HG02798 (cell line): ENCODE data around the gene PFKFB4.
"Not testable (repeated sequence)": the region's sequence is repeated elsewhere in the genome, so short reads cannot be mapped to it uniquely, and the experiment has no call there.

Experiments
- ATAC-seq: cut with Tn5 transposase; IDR thresholded peaks from one replicate; pipeline ENCODE4 v1.9.1; 2021; ENCODE audit warnings: mild to moderate bottlenecking; ENCODE audit not compliant: unreplicated experiment, poor library complexity

PFKFB4 gene

GRCh38 chr3:48536785-48537184 is 19.8 kb downstream of the PFKFB4 start:
- no peak for ATAC-seq

DNA sequence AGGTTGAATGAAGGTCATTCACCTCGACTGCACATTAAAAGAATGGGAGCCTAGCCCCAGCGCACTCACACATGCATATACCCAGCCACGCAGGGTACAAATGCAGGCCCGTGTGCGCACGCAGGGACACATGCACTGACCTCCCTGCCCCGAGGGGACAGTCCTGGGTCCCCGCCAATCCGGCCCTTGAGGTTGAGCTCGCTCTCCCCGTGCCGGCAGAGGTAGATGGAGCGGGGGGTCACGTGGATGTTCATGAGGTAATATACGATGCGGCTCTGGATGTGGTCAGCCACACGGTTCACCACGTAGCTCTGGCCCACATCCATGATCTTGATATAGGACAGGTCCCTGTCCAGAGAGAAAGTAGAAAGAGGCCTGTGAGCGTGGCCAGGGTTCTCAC is 20.5 kb downstream of the PFKFB4 start:
- no peak for ATAC-seq

DNA sequence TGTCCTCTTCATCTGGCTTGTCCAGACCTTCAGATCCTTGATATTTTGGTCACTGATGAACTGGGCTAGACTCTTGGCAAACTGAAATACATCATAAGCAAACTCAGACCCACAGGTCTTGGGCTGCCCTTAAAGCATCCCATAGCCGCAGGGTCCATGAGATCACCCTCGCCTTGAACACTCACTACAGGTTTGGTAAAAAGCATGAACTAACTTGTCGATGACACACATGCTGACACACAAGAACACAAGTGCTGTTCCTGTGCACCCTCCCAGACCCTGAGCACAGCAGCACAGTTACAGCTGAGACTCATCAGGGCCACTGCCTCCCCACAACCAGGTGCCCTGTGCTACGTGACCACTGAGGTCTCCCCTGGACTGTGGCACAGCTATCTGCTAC is 21.0 kb downstream of the PFKFB4 start:
- no peak for ATAC-seq

DNA sequence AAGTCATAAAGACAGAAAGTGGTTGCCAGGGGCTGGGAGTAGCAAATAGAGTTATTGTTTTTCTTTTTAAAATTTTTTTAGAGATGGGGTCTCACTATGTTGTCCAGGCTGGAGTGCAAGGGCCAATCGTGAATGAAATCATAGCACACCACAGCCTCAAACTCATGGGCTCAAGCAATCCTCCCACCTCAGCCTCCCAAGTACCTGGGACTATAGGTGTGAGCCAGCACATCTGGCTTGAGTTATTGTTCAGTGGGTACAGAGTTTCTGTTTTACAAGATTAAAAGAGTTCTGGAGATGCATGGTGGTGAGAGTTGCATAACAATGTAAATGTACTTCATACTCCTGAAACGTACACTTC is 23.6 kb downstream of the PFKFB4 start:
- ATAC-seq, result no peak

GRCh38 chr3:48532271-48532976 is 24.2 kb downstream of the PFKFB4 start:
- ATAC-seq, result no peak

- ATAC-seq, result not testable (repeated sequence)
Measured at GRCh38 chr3:48530701-48531100, 25.9 kb downstream of the PFKFB4 start.

DNA sequence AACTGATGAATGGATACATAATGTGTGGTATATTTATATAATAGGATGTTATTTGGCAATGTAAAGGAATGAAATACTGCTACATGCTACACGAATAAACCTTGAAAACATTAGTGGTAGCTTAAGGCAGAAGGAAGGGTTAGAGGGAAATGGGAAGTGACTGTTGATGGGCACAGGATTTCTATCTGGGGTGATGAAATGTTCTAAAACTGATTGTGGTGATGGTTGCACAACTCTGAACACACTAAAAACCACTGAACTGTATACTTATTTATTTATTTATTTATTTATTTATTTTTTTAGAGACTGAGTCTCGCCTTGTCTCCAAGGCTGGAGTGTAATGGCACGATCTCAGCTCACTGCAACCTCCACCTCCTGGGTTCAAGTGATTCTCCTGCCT is 27.8 kb downstream of the PFKFB4 start:
- no peak for ATAC-seq

- ATAC-seq, result no peak
Measured at GRCh38 chr3:48528048-48528447, 28.6 kb downstream of the PFKFB4 start.

GRCh38 chr3:48524970-48525369 is 31.6 kb downstream of the PFKFB4 start:
- ATAC-seq, result no peak

- no peak for ATAC-seq
Measured at GRCh38 chr3:48521635-48522034, 35.0 kb downstream of the PFKFB4 start.

DNA sequence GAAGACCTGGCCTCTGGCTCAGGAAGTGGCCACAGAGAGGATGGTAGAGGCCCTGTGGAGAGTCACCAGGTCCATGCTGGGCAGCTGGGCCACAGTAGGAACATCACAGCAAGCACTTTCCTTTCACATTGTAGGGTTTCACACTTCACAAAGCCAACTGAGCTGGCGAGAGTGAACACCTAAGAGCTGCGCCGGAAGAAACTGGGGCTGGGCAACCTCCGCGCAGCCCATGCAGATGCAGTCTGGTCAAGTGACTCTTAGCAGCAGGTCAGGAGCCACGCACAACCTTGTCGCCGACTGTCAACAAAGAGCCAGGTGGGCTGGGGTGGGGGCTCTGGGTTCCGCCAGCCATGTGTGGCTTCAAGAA is 37.3 kb downstream of the PFKFB4 start:
- no peak for ATAC-seq

- ATAC-seq, result no peak
Measured at GRCh38 chr3:48518638-48519276, 37.8 kb downstream of the PFKFB4 start.

GRCh38 chr3:48518069-48518468 is 38.5 kb downstream of the PFKFB4 start:
- no peak for ATAC-seq

DNA sequence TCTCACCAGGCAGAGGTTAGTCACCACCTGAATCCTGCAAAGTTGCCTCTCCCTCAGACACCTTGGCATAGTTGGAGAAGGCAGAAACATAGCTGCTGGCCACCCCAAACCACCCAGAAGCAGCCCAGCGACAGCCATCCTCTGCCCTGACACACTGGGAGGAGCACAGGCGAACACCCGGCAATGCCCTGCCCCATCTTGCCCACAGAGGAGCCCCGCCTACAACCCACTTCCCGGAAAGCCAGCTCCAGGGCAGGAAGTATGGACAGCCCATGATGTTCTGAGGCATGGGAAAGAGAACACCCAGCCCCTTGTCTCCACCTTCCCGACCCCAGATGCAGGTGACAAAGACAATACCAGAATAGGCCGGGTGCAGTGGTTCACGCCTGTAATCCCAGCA is 40.0 kb downstream of the PFKFB4 start:
- ATAC-seq, result no peak

- peak; percentile 39 for ATAC-seq
Measured at GRCh38 chr3:48514431-48515227, 42.0 kb downstream of the PFKFB4 start.

DNA sequence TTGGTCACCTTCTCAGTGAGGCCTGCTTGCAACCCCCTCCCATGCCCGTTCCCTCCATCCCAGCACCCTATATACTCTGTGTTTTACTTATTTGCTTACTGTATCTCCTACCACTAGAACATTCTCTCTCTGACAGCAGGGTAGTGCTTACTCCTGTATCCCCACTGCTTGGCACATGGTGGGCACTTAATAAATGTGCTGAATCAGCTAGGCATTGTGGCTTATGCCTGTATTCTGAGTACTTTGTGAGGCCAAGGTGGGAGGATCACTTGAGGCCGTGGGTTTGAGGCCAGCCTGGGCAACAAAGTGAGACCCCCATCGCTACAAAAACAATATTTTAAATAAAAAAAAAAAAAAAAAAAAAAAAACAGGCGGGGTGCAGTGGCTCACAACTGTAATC is 45.1 kb downstream of the PFKFB4 start:
- no peak for ATAC-seq

DNA sequence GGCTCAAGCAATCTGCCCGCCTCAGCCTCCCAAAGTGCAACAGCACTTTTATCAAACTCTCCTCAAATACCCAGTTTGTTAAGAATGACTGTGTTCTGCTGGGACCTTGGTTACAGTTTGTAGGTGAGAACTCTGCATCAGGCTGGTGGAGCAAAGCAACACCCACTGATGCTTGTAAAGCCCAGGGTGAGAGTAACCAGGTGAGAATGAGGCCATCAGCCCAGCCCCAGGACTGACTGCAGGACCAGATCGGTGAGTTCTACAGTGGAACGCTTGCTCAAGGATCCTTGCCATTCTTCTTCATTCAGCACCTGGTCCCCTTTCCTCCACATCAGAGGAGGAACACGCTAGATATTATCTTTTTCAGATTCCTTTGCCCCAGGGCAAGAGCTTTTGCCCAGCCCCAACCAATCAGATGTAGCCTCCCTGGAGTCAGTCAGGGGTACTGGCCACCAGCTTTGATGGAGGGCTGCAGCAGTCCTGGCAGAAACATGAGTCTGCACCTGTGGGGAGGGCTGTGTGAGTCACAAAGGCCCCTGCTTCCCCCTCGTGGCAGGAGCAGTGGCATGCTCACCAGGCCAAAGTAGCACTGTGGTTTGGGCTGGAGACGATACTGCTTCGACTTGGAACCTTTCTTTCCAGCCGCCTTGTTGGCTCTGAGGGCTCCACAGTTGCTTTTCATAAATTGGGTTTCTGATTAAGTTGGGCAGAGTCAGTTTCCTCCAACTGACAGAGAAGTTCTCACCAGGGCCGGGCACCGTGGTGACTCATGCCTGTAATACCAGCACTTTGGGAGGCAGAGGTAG is 49.1 kb downstream of the PFKFB4 start:
- ATAC-seq, result peak; percentile 61

- ATAC-seq, result no peak
Measured at GRCh38 chr3:48505968-48506504, 50.6 kb downstream of the PFKFB4 start.

GRCh38 chr3:48505146-48505545 is 51.5 kb downstream of the PFKFB4 start:
- ATAC-seq, result no peak
